ENCODE measurements around the gene RHOBTB3. TPM values are rescaled to one million over a fixed set of nuclear protein-coding genes. Genes with fewer than 3 reads are reported as not detected.
A peak's percentile ranks its signal among the peaks of the same experiment; 100 is the strongest.
"Not testable (repeated sequence)": the region's sequence is repeated elsewhere in the genome, so short reads cannot be mapped to it uniquely, and the experiment has no call there.

Gene RHOBTB3
- total RNA-seq, 1 donor from 2014 or later = 22.8 TPM

DNA sequence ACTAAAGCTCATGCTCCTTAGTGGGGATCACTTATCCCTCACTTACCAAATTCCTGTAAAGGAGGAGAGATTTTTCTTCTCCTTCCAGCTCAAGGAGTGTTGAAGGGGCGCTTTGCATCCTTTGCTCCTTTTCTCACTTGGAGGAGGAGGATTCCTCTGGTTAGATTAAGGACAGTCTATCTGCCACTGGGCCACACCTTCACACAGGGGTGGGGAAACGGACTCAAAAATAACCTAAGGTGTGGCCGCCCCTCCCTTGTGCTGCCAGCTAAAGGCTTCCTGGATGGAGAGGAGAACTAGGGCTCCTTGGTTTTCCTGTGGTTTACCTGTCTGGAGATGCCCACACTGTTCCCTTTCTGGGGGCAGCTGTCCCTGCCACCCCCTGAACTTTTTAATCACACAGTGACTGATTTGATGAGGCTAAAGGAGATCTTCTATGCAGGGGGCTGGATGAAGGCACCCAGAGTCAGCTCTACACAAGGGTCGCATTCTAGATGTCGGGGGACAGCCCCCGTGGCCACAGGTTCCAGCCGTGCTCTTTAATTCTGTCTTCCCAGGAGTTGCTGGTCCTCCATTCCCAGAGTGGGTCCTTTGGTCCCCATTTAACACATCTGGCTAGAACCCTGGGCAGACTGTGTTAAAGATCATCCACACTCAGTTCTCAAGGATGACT lies 77.0 kb downstream of the RHOBTB3 start:
- Mint-ChIP-seq H3K4me3 (ENCODE audit: unreplicated experiment) (peak overlapping the region; percentile 31), H3K27ac (ENCODE audit: unreplicated experiment) (no peak overlapping the region), H3K9me3 (ENCODE audit: unreplicated experiment) (no peaks in the 10 kb centered on the region), H3K36me3 (ENCODE audit: low read depth, unreplicated experiment) (peaks cover 11% of the 10 kb centered on the region), H3K27me3 (ENCODE audit: unreplicated experiment) (peaks cover 2% of the 10 kb centered on the region), H3K4me1 (ENCODE audit: unreplicated experiment) (peaks cover 27% of the 10 kb centered on the region)
- DNase-seq (ENCODE audit: low spot score) = no peak
- TF ChIP-seq, protein P1, sequence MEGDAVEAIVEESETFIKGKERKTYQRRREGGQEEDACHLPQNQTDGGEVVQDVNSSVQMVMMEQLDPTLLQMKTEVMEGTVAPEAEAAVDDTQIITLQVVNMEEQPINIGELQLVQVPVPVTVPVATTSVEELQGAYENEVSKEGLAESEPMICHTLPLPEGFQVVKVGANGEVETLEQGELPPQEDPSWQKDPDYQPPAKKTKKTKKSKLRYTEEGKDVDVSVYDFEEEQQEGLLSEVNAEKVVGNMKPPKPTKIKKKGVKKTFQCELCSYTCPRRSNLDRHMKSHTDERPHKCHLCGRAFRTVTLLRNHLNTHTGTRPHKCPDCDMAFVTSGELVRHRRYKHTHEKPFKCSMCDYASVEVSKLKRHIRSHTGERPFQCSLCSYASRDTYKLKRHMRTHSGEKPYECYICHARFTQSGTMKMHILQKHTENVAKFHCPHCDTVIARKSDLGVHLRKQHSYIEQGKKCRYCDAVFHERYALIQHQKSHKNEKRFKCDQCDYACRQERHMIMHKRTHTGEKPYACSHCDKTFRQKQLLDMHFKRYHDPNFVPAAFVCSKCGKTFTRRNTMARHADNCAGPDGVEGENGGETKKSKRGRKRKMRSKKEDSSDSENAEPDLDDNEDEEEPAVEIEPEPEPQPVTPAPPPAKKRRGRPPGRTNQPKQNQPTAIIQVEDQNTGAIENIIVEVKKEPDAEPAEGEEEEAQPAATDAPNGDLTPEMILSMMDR (IDR thresholded peaks at IDR 0.05; ENCODE audit: unreplicated experiment) = no peak

DNA sequence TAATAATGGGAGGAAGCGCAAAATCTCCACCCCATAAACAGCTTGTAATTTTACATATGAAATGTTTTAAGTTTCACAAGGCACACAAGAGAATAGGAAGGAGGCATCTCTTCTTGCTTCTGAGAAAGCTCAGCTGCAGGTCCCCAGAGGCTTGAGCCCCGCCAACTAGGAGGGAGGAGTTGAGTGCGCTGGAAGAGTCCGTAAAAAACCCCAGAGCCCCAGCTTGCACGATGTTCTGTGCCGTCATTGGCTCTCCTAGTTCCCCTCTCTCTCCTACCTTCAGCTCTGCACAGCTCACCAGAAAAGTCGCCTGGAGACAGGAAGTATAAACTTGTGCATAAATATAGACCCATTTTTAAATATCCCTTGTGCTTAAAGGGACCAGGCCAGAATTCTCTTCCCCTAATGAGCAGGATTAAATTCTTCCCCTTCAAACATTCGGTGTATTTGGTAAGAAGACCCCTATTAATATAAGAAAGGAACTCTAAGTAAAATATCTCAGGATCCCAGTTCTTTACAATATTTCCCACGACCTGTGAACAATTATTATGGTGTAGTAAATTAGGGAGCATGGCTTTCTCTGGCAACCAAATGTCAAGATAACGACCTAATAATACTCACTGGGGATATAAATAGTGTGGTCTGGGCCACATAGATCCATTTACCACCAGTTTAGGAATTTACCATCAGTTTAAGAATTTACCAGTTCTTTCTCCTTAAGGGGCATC lies 77.7 kb downstream of the RHOBTB3 start:
- H3K27me3 Mint-ChIP-seq (ENCODE audit: unreplicated experiment) = peaks cover 2% of the 10 kb centered on the region
- H3K36me3 Mint-ChIP-seq (ENCODE audit: low read depth, unreplicated experiment) = peaks cover 11% of the 10 kb centered on the region
- H3K4me1 Mint-ChIP-seq (ENCODE audit: unreplicated experiment) = peaks cover 27% of the 10 kb centered on the region
- H3K4me3 Mint-ChIP-seq (ENCODE audit: unreplicated experiment) = peak overlapping the region; percentile 31
- TF ChIP-seq, protein P1 (IDR thresholded peaks at IDR 0.05; ENCODE audit: unreplicated experiment) = no peak
- peak overlapping the region; percentile 64 for H3K27ac Mint-ChIP-seq (ENCODE audit: unreplicated experiment)
- H3K9me3 Mint-ChIP-seq (ENCODE audit: unreplicated experiment) = no peaks in the 10 kb centered on the region
- no peak for DNase-seq (ENCODE audit: low spot score)

DNA sequence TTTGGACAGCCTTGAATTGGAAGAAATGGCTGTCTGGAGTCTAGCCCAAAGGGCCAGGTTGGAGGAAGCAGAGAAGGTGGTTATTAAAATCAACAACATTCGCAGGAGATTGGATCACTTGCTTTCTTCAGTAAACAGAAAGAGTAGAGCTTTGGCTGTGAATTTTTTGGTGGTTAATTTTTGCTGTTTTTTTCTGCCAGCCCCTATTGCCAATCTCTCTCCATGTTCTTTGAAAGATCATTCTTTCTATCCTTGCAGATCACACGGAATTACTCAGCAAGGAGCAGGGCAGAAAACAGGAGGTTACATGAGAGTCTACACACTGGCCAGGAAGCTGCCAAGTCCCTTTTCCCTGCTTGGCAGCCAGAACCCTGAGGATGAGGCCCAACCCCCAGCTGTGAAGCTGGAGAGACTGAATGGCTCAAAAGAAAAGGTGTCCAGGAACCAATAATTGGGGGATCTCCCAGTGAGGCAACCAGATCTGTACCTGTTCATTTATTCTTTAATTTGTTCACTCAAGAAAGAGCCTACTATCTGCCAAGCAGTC lies 78.4 kb downstream of the RHOBTB3 start:
- H3K27ac Mint-ChIP-seq (ENCODE audit: unreplicated experiment) = peak overlapping the region; percentile 64
- H3K4me3 Mint-ChIP-seq (ENCODE audit: unreplicated experiment) = no peak overlapping the region
- TF ChIP-seq, protein P1 (IDR thresholded peaks at IDR 0.05; ENCODE audit: unreplicated experiment) = no peak
- no peaks in the 10 kb centered on the region for H3K9me3 Mint-ChIP-seq (ENCODE audit: unreplicated experiment)
- peaks cover 12% of the 10 kb centered on the region for H3K36me3 Mint-ChIP-seq (ENCODE audit: low read depth, unreplicated experiment)
- no peak for DNase-seq (ENCODE audit: low spot score)
- peaks cover 2% of the 10 kb centered on the region for H3K27me3 Mint-ChIP-seq (ENCODE audit: unreplicated experiment)
- H3K4me1 Mint-ChIP-seq (ENCODE audit: unreplicated experiment) = peaks cover 27% of the 10 kb centered on the region

DNA sequence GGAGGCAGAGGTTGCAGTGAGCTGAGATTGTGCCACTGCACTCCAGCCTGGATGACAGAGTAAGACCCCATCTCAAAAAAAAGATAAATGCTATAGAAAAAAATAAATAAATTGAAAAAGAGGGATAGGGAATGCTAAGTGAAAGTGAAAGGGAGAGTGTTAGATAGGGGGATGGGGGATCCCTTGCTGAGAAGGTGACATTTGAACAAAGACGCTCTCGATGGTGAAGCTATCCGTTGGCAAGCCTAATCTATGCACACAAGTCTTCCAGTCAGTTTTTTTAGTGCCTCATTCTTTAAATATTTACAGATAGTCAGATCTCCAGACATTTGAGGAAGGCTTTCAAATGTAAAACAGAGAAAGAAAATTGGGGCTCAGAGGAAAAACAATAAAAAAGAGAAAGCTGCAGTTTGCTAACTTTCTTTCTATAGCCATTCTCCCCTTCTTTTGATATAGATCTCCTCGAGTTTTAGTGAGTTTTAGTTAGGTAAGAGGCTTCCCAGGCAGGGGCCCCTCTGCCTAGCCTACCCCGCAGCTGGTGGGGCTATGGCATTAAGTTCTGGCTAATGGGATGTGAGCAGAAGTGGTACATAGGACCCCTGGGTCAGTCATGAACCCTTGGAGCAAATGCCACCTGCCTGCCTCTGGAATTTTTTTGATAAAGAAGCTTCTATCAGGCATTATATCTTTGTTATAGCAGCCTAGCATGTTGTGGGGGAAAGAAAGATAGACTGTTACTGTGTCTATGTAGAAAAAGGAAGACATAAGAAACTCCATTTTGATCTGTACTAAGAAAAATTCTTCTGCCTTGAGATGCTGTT lies 79.4 kb downstream of the RHOBTB3 start:
- no peak overlapping the region for H3K4me3 Mint-ChIP-seq (ENCODE audit: unreplicated experiment)
- H3K27ac Mint-ChIP-seq (ENCODE audit: unreplicated experiment) = no peak overlapping the region
- no peaks in the 10 kb centered on the region for H3K9me3 Mint-ChIP-seq (ENCODE audit: unreplicated experiment)
- H3K4me1 Mint-ChIP-seq (ENCODE audit: unreplicated experiment) = peaks cover 27% of the 10 kb centered on the region
- peaks cover 5% of the 10 kb centered on the region for H3K36me3 Mint-ChIP-seq (ENCODE audit: low read depth, unreplicated experiment)
- peaks cover 2% of the 10 kb centered on the region for H3K27me3 Mint-ChIP-seq (ENCODE audit: unreplicated experiment)
- TF ChIP-seq, protein P1 (IDR thresholded peaks at IDR 0.05; ENCODE audit: unreplicated experiment) = no peak
- DNase-seq (ENCODE audit: low spot score) = no peak

DNA sequence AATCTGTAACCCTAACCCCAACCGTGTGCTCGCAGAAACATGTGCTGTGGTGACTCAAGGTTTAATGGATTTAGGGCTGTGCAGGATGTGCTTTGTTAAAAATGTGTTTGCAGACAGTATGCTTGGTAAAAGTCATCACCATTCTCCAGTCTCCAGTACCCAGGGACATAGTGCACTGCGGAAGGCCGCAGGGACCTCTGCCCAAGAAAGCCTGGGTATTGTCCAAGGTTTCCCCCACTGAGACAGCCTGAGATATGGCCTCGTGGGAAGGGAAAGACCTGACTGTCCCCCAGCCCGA lies 79.9 kb downstream of the RHOBTB3 start:
- not testable (repeated sequence) for H3K27me3 Mint-ChIP-seq (ENCODE audit: unreplicated experiment); H3K4me3 Mint-ChIP-seq (ENCODE audit: unreplicated experiment); H3K9me3 Mint-ChIP-seq (ENCODE audit: unreplicated experiment); H3K27ac Mint-ChIP-seq (ENCODE audit: unreplicated experiment); DNase-seq (ENCODE audit: low spot score)
- Mint-ChIP-seq H3K4me1 (ENCODE audit: unreplicated experiment) (peaks cover 28% of the 10 kb centered on the region), H3K36me3 (ENCODE audit: low read depth, unreplicated experiment) (peaks cover 11% of the 10 kb centered on the region)

DNA sequence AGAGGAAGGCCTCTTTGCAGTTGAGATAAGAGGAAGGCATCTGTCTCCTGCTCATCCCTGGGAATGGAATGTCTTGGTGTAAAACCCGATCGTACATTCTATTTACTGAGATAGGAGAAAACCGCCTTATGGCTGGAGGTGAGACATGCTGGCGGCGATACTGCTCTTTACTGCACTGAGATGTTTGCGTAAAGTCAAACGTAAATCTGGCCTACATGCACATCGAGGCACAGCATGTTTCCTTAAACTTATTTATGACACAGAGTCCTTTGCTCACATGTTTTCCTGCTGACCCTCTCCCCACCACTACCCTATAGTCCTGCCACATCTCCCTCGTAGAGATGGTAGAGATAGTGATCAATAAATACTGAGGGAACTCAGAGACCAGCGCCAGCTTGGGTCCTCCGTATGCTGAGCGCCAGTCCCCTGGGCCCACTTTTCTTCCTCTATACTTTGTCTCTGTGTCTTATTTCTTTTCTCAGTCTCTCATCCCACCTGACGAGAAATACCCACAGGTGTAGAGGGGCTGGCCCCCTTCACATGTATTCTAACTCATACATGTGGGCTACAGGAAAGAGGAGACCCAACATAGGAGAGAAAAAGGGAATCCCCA lies 80.4 kb downstream of the RHOBTB3 start:
- not testable (repeated sequence) for DNase-seq (ENCODE audit: low spot score); H3K27me3 Mint-ChIP-seq (ENCODE audit: unreplicated experiment); H3K4me3 Mint-ChIP-seq (ENCODE audit: unreplicated experiment); H3K27ac Mint-ChIP-seq (ENCODE audit: unreplicated experiment); H3K9me3 Mint-ChIP-seq (ENCODE audit: unreplicated experiment)
- Mint-ChIP-seq H3K4me1 (ENCODE audit: unreplicated experiment) (peaks cover 33% of the 10 kb centered on the region), H3K36me3 (ENCODE audit: low read depth, unreplicated experiment) (peaks cover 16% of the 10 kb centered on the region)

All from endothelial cell (in vitro differentiated cells).